ENCODE results near the gene AGAP1.

DNA sequence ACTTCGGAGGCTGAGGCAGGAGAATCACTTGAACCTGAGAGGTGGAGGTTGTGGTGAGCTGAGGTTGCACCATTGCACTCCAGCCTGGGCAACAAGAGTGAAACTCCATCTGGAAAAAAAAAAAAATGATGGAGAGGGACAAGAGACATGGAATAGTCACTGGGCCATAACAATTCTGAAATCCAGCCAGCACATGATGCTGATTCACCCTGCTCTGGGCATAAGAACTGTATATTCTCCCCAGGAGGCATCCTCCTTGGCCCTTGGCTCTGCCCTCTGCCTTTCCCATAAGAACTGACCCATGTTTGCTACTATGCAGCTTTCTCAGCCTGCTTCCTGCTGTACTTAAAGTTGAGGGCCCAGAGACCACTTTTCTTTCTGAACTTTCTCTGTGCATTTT is 376.7 kb downstream of the AGAP1 start:
- TF ChIP-seq, protein P1, sequence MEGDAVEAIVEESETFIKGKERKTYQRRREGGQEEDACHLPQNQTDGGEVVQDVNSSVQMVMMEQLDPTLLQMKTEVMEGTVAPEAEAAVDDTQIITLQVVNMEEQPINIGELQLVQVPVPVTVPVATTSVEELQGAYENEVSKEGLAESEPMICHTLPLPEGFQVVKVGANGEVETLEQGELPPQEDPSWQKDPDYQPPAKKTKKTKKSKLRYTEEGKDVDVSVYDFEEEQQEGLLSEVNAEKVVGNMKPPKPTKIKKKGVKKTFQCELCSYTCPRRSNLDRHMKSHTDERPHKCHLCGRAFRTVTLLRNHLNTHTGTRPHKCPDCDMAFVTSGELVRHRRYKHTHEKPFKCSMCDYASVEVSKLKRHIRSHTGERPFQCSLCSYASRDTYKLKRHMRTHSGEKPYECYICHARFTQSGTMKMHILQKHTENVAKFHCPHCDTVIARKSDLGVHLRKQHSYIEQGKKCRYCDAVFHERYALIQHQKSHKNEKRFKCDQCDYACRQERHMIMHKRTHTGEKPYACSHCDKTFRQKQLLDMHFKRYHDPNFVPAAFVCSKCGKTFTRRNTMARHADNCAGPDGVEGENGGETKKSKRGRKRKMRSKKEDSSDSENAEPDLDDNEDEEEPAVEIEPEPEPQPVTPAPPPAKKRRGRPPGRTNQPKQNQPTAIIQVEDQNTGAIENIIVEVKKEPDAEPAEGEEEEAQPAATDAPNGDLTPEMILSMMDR (conservative IDR thresholded peaks at IDR 0.05; ENCODE audit: low read length) = no peak
- TF ChIP-seq EZH2phosphoT487 (IDR thresholded peaks at IDR 0.05; ENCODE audit: borderline replicate concordance, low read depth, low read length) = no peak

All from OCI-LY7 (cell line).